NCI-H748 (cell line): ENCODE results near the gene UBASH3A.
A peak's percentile ranks its signal among the peaks of the same experiment; 100 is the strongest.
"Not testable (repeated sequence)": the region's sequence is repeated elsewhere in the genome, so short reads cannot be mapped to it uniquely, and the experiment has no call there.

Source experiments
- DNase-seq: peaks from one replicate; lab custom pipeline; 2025; ENCODE audit not compliant: unreplicated experiment; lab: John Stamatoyannopoulos, UW

The UBASH3A gene

GRCh38 chr21:42465008-42465802, 61.5 kb downstream of the UBASH3A start:
- no peak for DNase-seq

GRCh38 chr21:42465803-42466127, 62.1 kb downstream of the UBASH3A start:
- DNase-seq = no peak

- DNase-seq = no peak
Measured at GRCh38 chr21:42466700-42467099, 63.0 kb downstream of the UBASH3A start.

GRCh38 chr21:42467140-42467983, 63.7 kb downstream of the UBASH3A start:
- DNase-seq = peak; percentile 68

GRCh38 chr21:42468491-42469131, 64.9 kb downstream of the UBASH3A start:
- no peak for DNase-seq

- no peak for DNase-seq
Measured at GRCh38 chr21:42469272-42469671, 65.6 kb downstream of the UBASH3A start.

GRCh38 chr21:42469726-42470125, 66.0 kb downstream of the UBASH3A start:
- not testable (repeated sequence) for DNase-seq

- DNase-seq = no peak
Measured at GRCh38 chr21:42471206-42471605, 67.5 kb downstream of the UBASH3A start.

GRCh38 chr21:42471716-42472330, 68.1 kb downstream of the UBASH3A start:
- DNase-seq = no peak

GRCh38 chr21:42472521-42472920, 68.8 kb downstream of the UBASH3A start:
- no peak for DNase-seq

- DNase-seq = no peak
Measured at GRCh38 chr21:42473498-42474042, 69.9 kb downstream of the UBASH3A start.

GRCh38 chr21:42474043-42474831, 70.5 kb downstream of the UBASH3A start:
- no peak for DNase-seq

- DNase-seq = no peak
Measured at GRCh38 chr21:42475036-42475435, 71.3 kb downstream of the UBASH3A start.

- DNase-seq = no peak
Measured at GRCh38 chr21:42475526-42476387, 72.1 kb downstream of the UBASH3A start.

- DNase-seq = no peak
Measured at GRCh38 chr21:42476388-42477331, 73.0 kb downstream of the UBASH3A start.

- no peak for DNase-seq
Measured at GRCh38 chr21:42478504-42478903, 74.8 kb downstream of the UBASH3A start.

GRCh38 chr21:42479582-42479981, 75.9 kb downstream of the UBASH3A start:
- DNase-seq = no peak

- no peak for DNase-seq
Measured at GRCh38 chr21:42480736-42481135, 77.0 kb downstream of the UBASH3A start.
